WTC11 (cell line): ENCODE data around the gene PPP1R14C. TPM values are rescaled to one million over a fixed set of nuclear protein-coding genes. Genes with fewer than 3 reads are reported as not detected.

Experiments
- ATAC-seq: fragments of 200-7000 bp; cut with Tn5 transposase; 2 replicates; pipeline ENCODE4 v1.10.0; 2021; ENCODE audit warnings: mild to moderate bottlenecking, moderate library complexity
- CTCF ChIA-PET: fragments of 300-600 bp; sonication (Branson Sonifier 250); formaldehyde crosslinking; loops from one replicate; lab custom pipeline; 2021; ENCODE audit warnings: antibody characterized with exemption; lab: Charles Lee
- POLR2A ChIA-PET: fragments of 350-600 bp; sonication (Branson Sonifier 250); formaldehyde crosslinking; loops from one replicate; lab custom pipeline; 2021; ENCODE audit warnings: antibody characterized with exemption; lab: Charles Lee
- DNase-seq: peaks from one replicate; pipeline ENCODE4 v3.0.0; 2021; ENCODE audit warnings: low spot score
- H3K27ac Mint-ChIP-seq: 2 replicates; pipeline ENCODE4 v1.8.0; 2021; ENCODE audit warnings: mixed read lengths
- H3K27me3 Mint-ChIP-seq: 2 replicates; pipeline ENCODE4 v1.8.0; 2021; ENCODE audit warnings: low read depth, mild to moderate bottlenecking, moderate library complexity, mixed read lengths
- H3K36me3 Mint-ChIP-seq: 2 replicates; pipeline ENCODE4 v1.8.0; 2021; ENCODE audit warnings: mixed read lengths
- H3K4me1 Mint-ChIP-seq: 2 replicates; pipeline ENCODE4 v1.8.0; 2022; ENCODE audit warnings: mixed read lengths
- H3K4me3 Mint-ChIP-seq: 2 replicates; pipeline ENCODE4 v1.8.0; 2021; ENCODE audit warnings: mild to moderate bottlenecking, moderate library complexity, mixed read lengths
- H3K9me3 Mint-ChIP-seq: 2 replicates; pipeline ENCODE4 v1.8.0; 2021; ENCODE audit warnings: mixed read lengths
- CBFB ChIP-seq: sonication (generic); formaldehyde crosslinking; IDR thresholded peaks from 2 replicates; pipeline ENCODE4 v1.8.1; 2022; ENCODE audit warnings: mild to moderate bottlenecking, low read depth, missing genetic modification reagents
- ELF4 ChIP-seq: sonication (generic); formaldehyde crosslinking; IDR thresholded peaks from 2 replicates; pipeline ENCODE4 v1.8.1; 2022; ENCODE audit warnings: low read depth, mild to moderate bottlenecking, moderate library complexity, missing genetic modification reagents
- FOXJ3 ChIP-seq: sonication (generic); formaldehyde crosslinking; IDR thresholded peaks from 2 replicates; pipeline ENCODE4 v1.9.0; 2021; ENCODE audit warnings: missing genetic modification reagents, mild to moderate bottlenecking, borderline replicate concordance
- FOXK1 ChIP-seq: sonication (generic); formaldehyde crosslinking; IDR thresholded peaks from 2 replicates; pipeline ENCODE4 v1.8.0; 2022; ENCODE audit warnings: mild to moderate bottlenecking, moderate library complexity, missing genetic modification reagents
- FOXP1 ChIP-seq: sonication (generic); formaldehyde crosslinking; IDR thresholded peaks from 2 replicates; pipeline ENCODE4 v1.8.0; 2022; ENCODE audit warnings: missing genetic modification reagents, mild to moderate bottlenecking, moderate library complexity, borderline replicate concordance
- GABPB1 ChIP-seq: sonication (generic); formaldehyde crosslinking; IDR thresholded peaks from 2 replicates; pipeline ENCODE4 v1.8.1; 2023; ENCODE audit warnings: mild to moderate bottlenecking, missing genetic modification reagents
- GRHL2 ChIP-seq: fragments of 250-450 bp; sonication (Bioruptor Pico); IDR thresholded peaks from 2 replicates; pipeline ENCODE4 v1.8.0; 2022; ENCODE audit warnings: mild to moderate bottlenecking, moderate library complexity; ENCODE audit not compliant: insufficient replicate concordance, severe bottlenecking
- NFATC4 ChIP-seq: fragments of 250-450 bp; sonication (Bioruptor Pico); IDR thresholded peaks from 2 replicates; pipeline ENCODE4 v1.9.0; 2021; ENCODE audit warnings: mild to moderate bottlenecking
- SP1 ChIP-seq: sonication (generic); formaldehyde crosslinking; conservative IDR thresholded peaks from 2 replicates; pipeline ENCODE4 v1.8.1; 2022; ENCODE audit warnings: missing genetic modification reagents
- ZNF317 ChIP-seq: sonication (generic); formaldehyde crosslinking; IDR thresholded peaks from 2 replicates; pipeline ENCODE4 v1.8.1; 2023; ENCODE audit warnings: low read depth, mild to moderate bottlenecking, moderate library complexity, missing genetic modification reagents, borderline replicate concordance
- ZNF423 ChIP-seq: fragments of 250-450 bp; sonication (Bioruptor Pico); IDR thresholded peaks from 2 replicates; pipeline ENCODE4 v2.1.2; 2022; ENCODE audit warnings: mild to moderate bottlenecking, moderate library complexity
- total RNA-seq: library from RNA; stranded (reverse); gene quantifications from 3 replicates; pipeline ENCODE4 v1.2.3, GENCODE V29; 2021
- TF ChIP-seq, protein P1 (sequence below): sonication (generic); formaldehyde crosslinking; conservative IDR thresholded peaks from 2 replicates; pipeline ENCODE4 v1.8.1; 2022; ENCODE audit warnings: mild to moderate bottlenecking, missing genetic modification reagents
- TF ChIP-seq, protein P2 (sequence below): fragments of 250-450 bp; sonication (Bioruptor Pico); IDR thresholded peaks from 2 replicates; pipeline ENCODE4 v1.8.0; 2021; ENCODE audit warnings: mild to moderate bottlenecking
- TF ChIP-seq, protein P3 (sequence below): sonication (generic); formaldehyde crosslinking; IDR thresholded peaks from 2 replicates; pipeline ENCODE4 v1.8.1; 2023; ENCODE audit warnings: mild to moderate bottlenecking, missing genetic modification reagents, borderline replicate concordance
- TF ChIP-seq, protein P4 (sequence below): sonication (generic); formaldehyde crosslinking; IDR thresholded peaks from 2 replicates; pipeline ENCODE4 v1.8.1; 2022; ENCODE audit warnings: missing genetic modification reagents, borderline replicate concordance
- TF ChIP-seq, protein P5 (sequence below): sonication (generic); formaldehyde crosslinking; IDR thresholded peaks from 2 replicates; pipeline ENCODE4 v1.8.1; 2022; ENCODE audit warnings: mild to moderate bottlenecking, moderate library complexity, missing genetic modification reagents
- TF ChIP-seq, protein P6 (sequence below): sonication (generic); formaldehyde crosslinking; IDR thresholded peaks from 2 replicates; pipeline ENCODE4 v1.8.0; 2022; ENCODE audit warnings: mild to moderate bottlenecking, missing genetic modification reagents
- TF ChIP-seq, protein P7 (sequence below): sonication (generic); formaldehyde crosslinking; IDR thresholded peaks from 2 replicates; pipeline ENCODE4 v1.8.1; 2023; ENCODE audit warnings: mild to moderate bottlenecking, missing genetic modification reagents
- TF ChIP-seq, protein P8 (sequence below): fragments of 250-450 bp; sonication (Bioruptor Pico); conservative IDR thresholded peaks from 2 replicates; pipeline ENCODE4 v1.9.0; 2021; ENCODE audit warnings: mild to moderate bottlenecking
- TF ChIP-seq, protein P9 (sequence below): fragments of 250-450 bp; sonication (Bioruptor Pico); IDR thresholded peaks from 2 replicates; pipeline ENCODE4 v2.1.2; 2022; ENCODE audit warnings: mild to moderate bottlenecking, moderate library complexity

Gene PPP1R14C
- total RNA-seq, 1 experiment from 2014 or later = 1.1 TPM

DNA sequence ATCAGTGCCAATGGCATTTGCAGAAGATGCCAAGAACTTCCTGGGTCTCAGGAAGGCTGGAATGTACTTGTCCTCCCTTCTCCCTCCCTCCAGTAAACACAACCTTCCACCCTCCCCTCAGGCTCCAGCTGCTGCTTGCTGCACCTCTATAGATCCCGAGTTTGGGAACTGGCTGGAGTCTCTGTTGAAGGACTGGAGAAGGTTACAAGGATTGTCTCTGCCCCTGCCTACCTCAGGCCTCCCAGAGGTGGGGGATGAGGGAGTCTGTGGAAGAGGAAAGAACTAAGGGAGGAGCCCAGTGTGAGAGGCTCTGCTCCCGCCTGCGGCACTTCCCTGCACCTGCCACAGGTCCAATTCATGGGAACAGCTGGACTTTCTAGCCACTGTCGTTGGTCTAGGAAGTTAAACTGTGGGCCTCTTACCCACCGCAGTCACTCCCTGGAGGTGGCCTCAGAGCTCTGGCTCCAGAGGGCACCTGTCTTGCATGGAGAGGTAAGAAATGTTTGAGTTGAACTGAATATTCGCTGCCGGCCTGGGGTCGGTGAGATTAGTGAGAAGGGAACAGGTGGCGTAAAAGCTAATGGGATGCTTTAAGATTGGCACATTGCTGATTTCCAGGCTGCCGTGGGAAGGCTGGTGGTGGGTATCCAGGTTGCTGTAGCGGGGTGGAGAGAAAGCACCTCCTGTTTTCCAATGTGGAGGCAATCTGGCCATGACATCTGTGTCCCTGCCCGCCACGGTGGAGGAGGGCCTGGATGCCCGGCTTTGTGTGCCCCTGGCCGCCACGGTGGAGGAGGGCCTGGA lies 54.3 kb downstream of the PPP1R14C start:
- Mint-ChIP-seq H3K36me3 (no peaks in the 10 kb centered on the region), H3K4me3 (no peak overlapping the region), H3K27ac (0 out of 2 replicates have a peak overlapping the region, but pooled peaks have one; percentile 11), H3K4me1 (peaks cover 6% of the 10 kb centered on the region; the same call in 1 of the 2 replicates), H3K9me3 (peaks cover 4% of the 10 kb centered on the region), H3K27me3 (no peaks in the 10 kb centered on the region)
- TF ChIP-seq, protein P1, sequence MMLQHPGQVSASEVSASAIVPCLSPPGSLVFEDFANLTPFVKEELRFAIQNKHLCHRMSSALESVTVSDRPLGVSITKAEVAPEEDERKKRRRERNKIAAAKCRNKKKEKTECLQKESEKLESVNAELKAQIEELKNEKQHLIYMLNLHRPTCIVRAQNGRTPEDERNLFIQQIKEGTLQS = no peak
- TF ChIP-seq, protein P2, sequence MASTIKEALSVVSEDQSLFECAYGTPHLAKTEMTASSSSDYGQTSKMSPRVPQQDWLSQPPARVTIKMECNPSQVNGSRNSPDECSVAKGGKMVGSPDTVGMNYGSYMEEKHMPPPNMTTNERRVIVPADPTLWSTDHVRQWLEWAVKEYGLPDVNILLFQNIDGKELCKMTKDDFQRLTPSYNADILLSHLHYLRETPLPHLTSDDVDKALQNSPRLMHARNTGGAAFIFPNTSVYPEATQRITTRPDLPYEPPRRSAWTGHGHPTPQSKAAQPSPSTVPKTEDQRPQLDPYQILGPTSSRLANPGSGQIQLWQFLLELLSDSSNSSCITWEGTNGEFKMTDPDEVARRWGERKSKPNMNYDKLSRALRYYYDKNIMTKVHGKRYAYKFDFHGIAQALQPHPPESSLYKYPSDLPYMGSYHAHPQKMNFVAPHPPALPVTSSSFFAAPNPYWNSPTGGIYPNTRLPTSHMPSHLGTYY (CRISPR knock-in tag) = no peak
- TF ChIP-seq SP1 (CRISPR knock-in tag) (no peak), ELF4 (no peak), FOXJ3 (CRISPR knock-in tag) (no peak), GRHL2 (CRISPR knock-in tag) (no peak), NFATC4 (no peak), FOXP1 (CRISPR knock-in tag) (no peak), CBFB (CRISPR knock-in tag) (no peak)
- TF ChIP-seq, protein P3, sequence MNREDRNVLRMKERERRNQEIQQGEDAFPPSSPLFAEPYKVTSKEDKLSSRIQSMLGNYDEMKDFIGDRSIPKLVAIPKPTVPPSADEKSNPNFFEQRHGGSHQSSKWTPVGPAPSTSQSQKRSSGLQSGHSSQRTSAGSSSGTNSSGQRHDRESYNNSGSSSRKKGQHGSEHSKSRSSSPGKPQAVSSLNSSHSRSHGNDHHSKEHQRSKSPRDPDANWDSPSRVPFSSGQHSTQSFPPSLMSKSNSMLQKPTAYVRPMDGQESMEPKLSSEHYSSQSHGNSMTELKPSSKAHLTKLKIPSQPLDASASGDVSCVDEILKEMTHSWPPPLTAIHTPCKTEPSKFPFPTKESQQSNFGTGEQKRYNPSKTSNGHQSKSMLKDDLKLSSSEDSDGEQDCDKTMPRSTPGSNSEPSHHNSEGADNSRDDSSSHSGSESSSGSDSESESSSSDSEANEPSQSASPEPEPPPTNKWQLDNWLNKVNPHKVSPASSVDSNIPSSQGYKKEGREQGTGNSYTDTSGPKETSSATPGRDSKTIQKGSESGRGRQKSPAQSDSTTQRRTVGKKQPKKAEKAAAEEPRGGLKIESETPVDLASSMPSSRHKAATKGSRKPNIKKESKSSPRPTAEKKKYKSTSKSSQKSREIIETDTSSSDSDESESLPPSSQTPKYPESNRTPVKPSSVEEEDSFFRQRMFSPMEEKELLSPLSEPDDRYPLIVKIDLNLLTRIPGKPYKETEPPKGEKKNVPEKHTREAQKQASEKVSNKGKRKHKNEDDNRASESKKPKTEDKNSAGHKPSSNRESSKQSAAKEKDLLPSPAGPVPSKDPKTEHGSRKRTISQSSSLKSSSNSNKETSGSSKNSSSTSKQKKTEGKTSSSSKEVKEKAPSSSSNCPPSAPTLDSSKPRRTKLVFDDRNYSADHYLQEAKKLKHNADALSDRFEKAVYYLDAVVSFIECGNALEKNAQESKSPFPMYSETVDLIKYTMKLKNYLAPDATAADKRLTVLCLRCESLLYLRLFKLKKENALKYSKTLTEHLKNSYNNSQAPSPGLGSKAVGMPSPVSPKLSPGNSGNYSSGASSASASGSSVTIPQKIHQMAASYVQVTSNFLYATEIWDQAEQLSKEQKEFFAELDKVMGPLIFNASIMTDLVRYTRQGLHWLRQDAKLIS (CRISPR knock-in tag) = no peak
- TF ChIP-seq, protein P4, sequence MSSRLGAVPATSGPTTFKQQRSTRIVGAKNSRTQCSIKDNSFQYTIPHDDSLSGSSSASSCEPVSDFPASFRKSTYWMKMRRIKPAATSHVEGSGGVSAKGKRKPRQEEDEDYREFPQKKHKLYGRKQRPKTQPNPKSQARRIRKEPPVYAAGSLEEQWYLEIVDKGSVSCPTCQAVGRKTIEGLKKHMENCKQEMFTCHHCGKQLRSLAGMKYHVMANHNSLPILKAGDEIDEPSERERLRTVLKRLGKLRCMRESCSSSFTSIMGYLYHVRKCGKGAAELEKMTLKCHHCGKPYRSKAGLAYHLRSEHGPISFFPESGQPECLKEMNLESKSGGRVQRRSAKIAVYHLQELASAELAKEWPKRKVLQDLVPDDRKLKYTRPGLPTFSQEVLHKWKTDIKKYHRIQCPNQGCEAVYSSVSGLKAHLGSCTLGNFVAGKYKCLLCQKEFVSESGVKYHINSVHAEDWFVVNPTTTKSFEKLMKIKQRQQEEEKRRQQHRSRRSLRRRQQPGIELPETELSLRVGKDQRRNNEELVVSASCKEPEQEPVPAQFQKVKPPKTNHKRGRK (CRISPR knock-in tag) = no peak
- CTCF ChIA-PET = no interaction called here
- peak; percentile 63 for ATAC-seq
- POLR2A ChIA-PET = no interaction called here
- no peak for DNase-seq

DNA sequence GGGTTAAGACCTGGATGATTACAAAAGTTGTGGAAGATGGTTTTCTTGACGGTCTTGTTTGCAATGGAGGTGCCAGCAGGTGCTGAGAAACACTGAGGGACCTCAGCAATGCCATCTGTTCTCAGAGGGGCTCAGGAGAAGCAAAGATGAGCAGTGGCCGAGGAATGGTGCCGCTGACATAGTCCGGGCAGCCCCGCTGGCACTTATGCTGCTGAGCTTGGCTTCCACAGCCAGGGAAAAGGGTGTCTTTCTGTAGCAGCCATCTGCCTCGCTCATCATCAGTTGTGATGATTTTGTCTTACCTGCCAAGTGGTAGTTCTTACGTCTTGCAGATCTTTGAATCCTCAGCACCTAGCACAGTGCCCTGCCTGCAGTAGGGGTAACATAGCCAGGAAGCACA lies 55.7 kb downstream of the PPP1R14C start:
- POLR2A ChIA-PET = no interaction called here
- peaks cover 6% of the 10 kb centered on the region; the same call in 1 of the 2 replicates for H3K4me1 Mint-ChIP-seq
- H3K36me3 Mint-ChIP-seq = no peaks in the 10 kb centered on the region
- H3K27me3 Mint-ChIP-seq = no peaks in the 10 kb centered on the region
- DNase-seq = no peak
- ATAC-seq = no peak
- H3K27ac Mint-ChIP-seq = no peak overlapping the region
- H3K4me3 Mint-ChIP-seq = no peak overlapping the region
- CTCF ChIA-PET = no interaction called here
- H3K9me3 Mint-ChIP-seq = no peaks in the 10 kb centered on the region; the same call in 1 of the 2 replicates
- TF ChIP-seq, protein P5, sequence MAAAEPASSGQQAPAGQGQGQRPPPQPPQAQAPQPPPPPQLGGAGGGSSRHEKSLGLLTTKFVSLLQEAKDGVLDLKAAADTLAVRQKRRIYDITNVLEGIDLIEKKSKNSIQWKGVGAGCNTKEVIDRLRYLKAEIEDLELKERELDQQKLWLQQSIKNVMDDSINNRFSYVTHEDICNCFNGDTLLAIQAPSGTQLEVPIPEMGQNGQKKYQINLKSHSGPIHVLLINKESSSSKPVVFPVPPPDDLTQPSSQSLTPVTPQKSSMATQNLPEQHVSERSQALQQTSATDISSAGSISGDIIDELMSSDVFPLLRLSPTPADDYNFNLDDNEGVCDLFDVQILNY = no peak
- TF ChIP-seq FOXK1 (CRISPR knock-in tag) (no peak), ZNF317 (CRISPR knock-in tag) (no peak), ZNF423 (no peak), GABPB1 (no peak)
- TF ChIP-seq, protein P6, sequence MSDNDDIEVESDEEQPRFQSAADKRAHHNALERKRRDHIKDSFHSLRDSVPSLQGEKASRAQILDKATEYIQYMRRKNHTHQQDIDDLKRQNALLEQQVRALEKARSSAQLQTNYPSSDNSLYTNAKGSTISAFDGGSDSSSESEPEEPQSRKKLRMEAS = no peak
- TF ChIP-seq, protein P7, sequence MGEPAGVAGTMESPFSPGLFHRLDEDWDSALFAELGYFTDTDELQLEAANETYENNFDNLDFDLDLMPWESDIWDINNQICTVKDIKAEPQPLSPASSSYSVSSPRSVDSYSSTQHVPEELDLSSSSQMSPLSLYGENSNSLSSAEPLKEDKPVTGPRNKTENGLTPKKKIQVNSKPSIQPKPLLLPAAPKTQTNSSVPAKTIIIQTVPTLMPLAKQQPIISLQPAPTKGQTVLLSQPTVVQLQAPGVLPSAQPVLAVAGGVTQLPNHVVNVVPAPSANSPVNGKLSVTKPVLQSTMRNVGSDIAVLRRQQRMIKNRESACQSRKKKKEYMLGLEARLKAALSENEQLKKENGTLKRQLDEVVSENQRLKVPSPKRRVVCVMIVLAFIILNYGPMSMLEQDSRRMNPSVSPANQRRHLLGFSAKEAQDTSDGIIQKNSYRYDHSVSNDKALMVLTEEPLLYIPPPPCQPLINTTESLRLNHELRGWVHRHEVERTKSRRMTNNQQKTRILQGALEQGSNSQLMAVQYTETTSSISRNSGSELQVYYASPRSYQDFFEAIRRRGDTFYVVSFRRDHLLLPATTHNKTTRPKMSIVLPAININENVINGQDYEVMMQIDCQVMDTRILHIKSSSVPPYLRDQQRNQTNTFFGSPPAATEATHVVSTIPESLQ (CRISPR knock-in tag) = no peak
- TF ChIP-seq, protein P8, sequence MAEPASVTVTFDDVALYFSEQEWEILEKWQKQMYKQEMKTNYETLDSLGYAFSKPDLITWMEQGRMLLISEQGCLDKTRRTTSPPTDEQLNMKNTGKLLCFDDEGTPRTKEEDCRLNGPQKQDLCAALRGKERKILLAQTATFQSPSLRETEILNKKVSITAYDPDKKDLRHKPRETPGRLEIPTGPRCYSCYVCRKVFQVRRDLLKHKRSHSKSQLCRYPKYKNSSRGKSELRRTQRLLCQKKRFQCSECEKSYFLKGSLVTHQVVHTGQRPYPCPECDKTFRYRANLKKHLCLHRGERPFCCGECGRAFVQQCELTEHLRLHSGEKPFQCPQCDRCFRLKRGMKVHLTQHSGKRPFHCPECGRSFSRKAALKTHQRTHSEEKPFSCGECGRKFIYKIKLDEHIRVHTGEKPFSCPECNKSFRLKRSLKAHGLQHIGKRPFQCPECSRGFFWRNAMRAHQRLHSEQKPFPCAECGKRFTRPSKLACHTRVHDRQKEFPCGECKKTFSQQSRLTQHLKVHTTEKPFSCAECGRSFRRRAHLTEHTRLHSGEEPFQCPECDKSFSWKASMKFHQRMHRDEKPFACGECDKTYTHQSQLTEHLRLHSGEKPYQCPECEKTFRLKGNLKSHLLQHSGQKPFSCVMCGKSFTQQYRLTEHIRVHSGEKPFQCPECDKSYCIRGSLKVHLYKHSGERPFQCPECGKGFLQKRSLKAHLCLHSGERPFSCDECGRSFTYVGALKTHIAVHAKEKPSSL (CRISPR knock-in tag) = no peak
- TF ChIP-seq, protein P9, sequence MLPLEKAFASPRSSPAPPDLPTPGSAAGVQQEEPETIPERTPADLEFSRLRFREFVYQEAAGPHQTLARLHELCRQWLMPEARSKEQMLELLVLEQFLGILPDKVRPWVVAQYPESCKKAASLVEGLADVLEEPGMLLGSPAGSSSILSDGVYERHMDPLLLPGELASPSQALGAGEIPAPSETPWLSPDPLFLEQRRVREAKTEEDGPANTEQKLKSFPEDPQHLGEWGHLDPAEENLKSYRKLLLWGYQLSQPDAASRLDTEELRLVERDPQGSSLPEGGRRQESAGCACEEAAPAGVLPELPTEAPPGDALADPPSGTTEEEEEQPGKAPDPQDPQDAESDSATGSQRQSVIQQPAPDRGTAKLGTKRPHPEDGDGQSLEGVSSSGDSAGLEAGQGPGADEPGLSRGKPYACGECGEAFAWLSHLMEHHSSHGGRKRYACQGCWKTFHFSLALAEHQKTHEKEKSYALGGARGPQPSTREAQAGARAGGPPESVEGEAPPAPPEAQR (CRISPR knock-in tag) = no peak
